ENCODE measurements around the gene STAT5A. TPM values are rescaled to one million over a fixed set of nuclear protein-coding genes. Genes with fewer than 3 reads are reported as not detected.

Gene STAT5A
- total and polyA plus RNA-seq, 9 of the 15 experiments (the other 6 are each of a cell fraction or from before 2014, with no cell fraction given) = 79.9 to 415 (median 196) TPM

- TF ChIP-seq ZBTB33 (CRISPR knock-in tag; IDR thresholded peaks at IDR 0.05) (no peak), CREM (IDR thresholded peaks at IDR 0.05; ENCODE audit: low read depth) (peak; percentile 62; the same call in 1 of the 2 replicates), NCOR1 (IDR thresholded peaks at IDR 0.05) (no peak), ZBTB7A (IDR thresholded peaks at IDR 0.05; ENCODE audit: borderline replicate concordance, control insufficient read depth, low read depth, low read length) (peak; percentile 95), SUPT5H (IDR thresholded peaks at IDR 0.05) (peak; percentile 58), ZNF318 (IDR thresholded peaks at IDR 0.05; ENCODE audit: borderline replicate concordance in 1 of 2, low read depth in 1 of 2) (0 out of 4 replicates have a peak, but pooled peaks of 1 of the 2 experiments have one; percentile 30), ZC3H11A (IDR thresholded peaks at IDR 0.05; ENCODE audit: low read depth, low read length) (no peak), TAF1 (IDR thresholded peaks at IDR 0.05; ENCODE audit: control insufficient read depth, extremely low read depth, insufficient read depth, low read length, severe bottlenecking) (no peak), ZNF398 (CRISPR knock-in tag; IDR thresholded peaks at IDR 0.05) (no peak), ZNF707 (CRISPR knock-in tag; conservative IDR thresholded peaks at IDR 0.05) (0 out of 2 replicates have a peak, but pooled peaks have one; percentile 52), EP400 (IDR thresholded peaks at IDR 0.05) (peak; percentile 82; the same call in 1 of the 2 replicates), STAG1 (CRISPR knock-in tag; IDR thresholded peaks at IDR 0.05; ENCODE audit: borderline replicate concordance) (no peak)
Observed at GRCh38 chr17:42276609-42277341, 11.5 kb upstream of the STAT5A start (continued).

Data from K562 (cell line).